OCI-LY7 (cell line): ENCODE data around the gene PGC. TPM values are rescaled to one million over a fixed set of nuclear protein-coding genes. Genes with fewer than 3 reads are reported as not detected.

Experiments used
- BruUV-seq: library from RNA; stranded (reverse); fragments of 400-500 nt; replicated peaks from 2 replicates; lab custom pipeline; 2021; lab: Mats Ljungman, UMichigan
- CTCF ChIA-PET: fragments of 300-600 bp; sonication (Branson Sonifier 250); formaldehyde crosslinking; loops from one replicate; lab custom pipeline; 2022; ENCODE audit warnings: antibody characterized with exemption; ENCODE audit not compliant: unreplicated experiment; lab: Charles Lee
- POLR2A ChIA-PET: fragments of 300-600 bp; sonication (Branson Sonifier 250); formaldehyde crosslinking; loops from one replicate; lab custom pipeline; 2022; ENCODE audit warnings: antibody characterized with exemption; lab: Charles Lee
- DNase-seq: peaks from one replicate; pipeline ENCODE4 v3.0.0-alpha.2; 2015; ENCODE audit warnings: low spot score
- H2AFZ ChIP-seq: fragments of 200-600 bp; sonication (generic), shearing (Covaris generic); 2 replicates; pipeline ENCODE4 v1.6.1; 2014; ENCODE audit warnings: mild to moderate bottlenecking, antibody characterized with exemption, low read length, moderate library complexity
- H3K27ac ChIP-seq: fragments of 200-600 bp; sonication (generic); 2 replicates; pipeline ENCODE4 v1.5.1; 2014; ENCODE audit warnings: mixed run types, low read depth, mild to moderate bottlenecking, moderate library complexity, low read length, inconsistent platforms; ENCODE audit not compliant: poor library complexity, severe bottlenecking
- H3K36me3 ChIP-seq: fragments of 200-600 bp; sonication (generic); 2 replicates; pipeline ENCODE4 v1.6.1; 2014; ENCODE audit warnings: mild to moderate bottlenecking, antibody characterized with exemption, low read length, moderate library complexity, mixed read lengths; ENCODE audit not compliant: insufficient read depth
- H3K4me1 ChIP-seq: fragments of 200-600 bp; sonication (generic); 2 replicates; pipeline ENCODE4 v1.5.1; 2014; ENCODE audit warnings: mild to moderate bottlenecking, low read length; ENCODE audit not compliant: insufficient read depth, poor library complexity, severe bottlenecking
- H3K4me2 ChIP-seq: fragments of 200-600 bp; sonication (generic); 2 replicates; pipeline ENCODE4 v1.6.1; 2014; ENCODE audit warnings: mild to moderate bottlenecking, low read length
- H3K4me3 ChIP-seq: fragments of 200-600 bp; sonication (generic); 2 replicates; pipeline ENCODE4 v1.5.1; 2014; ENCODE audit warnings: mild to moderate bottlenecking, low read depth, low read length; ENCODE audit not compliant: poor library complexity, severe bottlenecking
- H3K79me2 ChIP-seq: fragments of 200-600 bp; sonication (generic); 2 replicates; pipeline ENCODE4 v1.6.1; 2016; ENCODE audit warnings: low read depth, mild to moderate bottlenecking, low read length, moderate library complexity, mixed read lengths; ENCODE audit not compliant: insufficient read depth
- H3K9me2 ChIP-seq: fragments of 200-600 bp; sonication (generic); 2 replicates; pipeline ENCODE4 v1.6.1; 2016; ENCODE audit warnings: mild to moderate bottlenecking, low read length, mixed read lengths; ENCODE audit not compliant: insufficient read depth
- H3K9me3 ChIP-seq: fragments of 200-600 bp; sonication (generic); 2 replicates; pipeline ENCODE4 v1.6.1; 2014; ENCODE audit warnings: mild to moderate bottlenecking, mixed run types, low read length, mixed read lengths
- H4K20me1 ChIP-seq: fragments of 200-600 bp; sonication (generic); 2 replicates; pipeline ENCODE4 v1.6.1; 2014; ENCODE audit warnings: mild to moderate bottlenecking, antibody characterized with exemption, low read length, moderate library complexity, mixed read lengths; ENCODE audit not compliant: insufficient read depth
- EZH2phosphoT487 ChIP-seq: fragments of 200-600 bp; sonication (generic); IDR thresholded peaks from 2 replicates; pipeline ENCODE4 v1.6.1; 2018; ENCODE audit warnings: low read depth, borderline replicate concordance, mild to moderate bottlenecking, mixed run types, antibody characterized with exemption, low read length, moderate library complexity, mixed read lengths
- intact Hi-C: fragments of 100-400 bp; cut with micrococcal nuclease; formaldehyde crosslinking; loops from one replicate; pipeline ENCODE4 v1.10.0; 2022; ENCODE audit not compliant: unreplicated experiment
- total RNA-seq, 2 experiments: library from RNA; depleted of rRNA in 1 of 2; stranded (reverse); fragments of >200 nt in 1 of 2; shearing (Covaris generic) in 1 of 2; gene quantifications; 2 replicates each; pipeline ENCODE4 v1.2.3, GENCODE V29; 2014 to 2022
- TF ChIP-seq, protein P1 (sequence below): fragments of 200-600 bp; sonication (generic); conservative IDR thresholded peaks from 2 replicates; pipeline ENCODE4 v1.5.1; 2014; ENCODE audit warnings: mild to moderate bottlenecking, antibody characterized with exemption, low read length, moderate library complexity, mixed read lengths

PGC gene
- total RNA-seq, 2 experiments from 2014 or later: not detected

DNA sequence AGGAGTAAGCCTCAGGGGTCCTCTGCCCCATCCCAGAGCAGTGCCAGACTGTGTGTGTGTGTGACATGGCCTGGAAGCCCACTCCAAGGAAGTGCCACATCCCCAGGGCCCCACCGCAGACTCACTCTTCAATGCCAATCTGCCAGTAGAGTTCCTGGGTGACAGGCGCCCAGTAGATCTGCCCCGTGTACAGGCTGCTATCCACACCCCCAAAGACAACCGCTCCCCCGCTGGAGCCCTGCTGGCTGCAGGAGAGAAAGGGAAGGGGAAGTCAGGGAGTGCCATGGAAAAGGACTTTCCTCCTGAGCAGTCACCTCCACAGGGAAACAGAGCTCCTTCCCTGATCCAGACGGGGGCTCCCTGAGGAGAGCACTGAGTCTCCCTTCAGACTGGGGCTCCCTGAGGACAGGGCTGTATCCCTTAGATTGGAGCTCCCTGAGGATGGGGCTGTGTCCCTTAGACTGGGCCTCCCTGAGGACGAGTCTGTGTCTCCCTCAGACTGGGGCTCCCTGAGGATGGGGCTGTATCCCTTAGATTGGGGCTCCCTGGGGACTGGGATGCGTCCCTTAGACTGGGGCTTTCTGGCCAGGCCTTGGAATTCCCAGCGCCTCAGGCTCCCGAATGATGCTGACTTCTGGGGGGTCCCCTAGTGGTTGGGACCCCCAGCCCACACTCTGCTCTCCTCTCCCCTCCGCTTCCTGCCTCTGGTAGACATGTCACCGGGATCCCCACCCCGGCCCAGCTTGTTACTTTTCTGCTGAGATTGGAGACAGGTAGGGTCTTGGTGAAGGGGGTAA lies 6.6 kb downstream of the PGC start:
- no peaks in the 10 kb centered on the region for H3K9me3 ChIP-seq
- CTCF ChIA-PET: no interaction called here
- H2AFZ ChIP-seq: no peak overlapping the region
- intact Hi-C loops: no loop called here
- no peak for TF ChIP-seq EZH2phosphoT487
- TF ChIP-seq, protein P1, sequence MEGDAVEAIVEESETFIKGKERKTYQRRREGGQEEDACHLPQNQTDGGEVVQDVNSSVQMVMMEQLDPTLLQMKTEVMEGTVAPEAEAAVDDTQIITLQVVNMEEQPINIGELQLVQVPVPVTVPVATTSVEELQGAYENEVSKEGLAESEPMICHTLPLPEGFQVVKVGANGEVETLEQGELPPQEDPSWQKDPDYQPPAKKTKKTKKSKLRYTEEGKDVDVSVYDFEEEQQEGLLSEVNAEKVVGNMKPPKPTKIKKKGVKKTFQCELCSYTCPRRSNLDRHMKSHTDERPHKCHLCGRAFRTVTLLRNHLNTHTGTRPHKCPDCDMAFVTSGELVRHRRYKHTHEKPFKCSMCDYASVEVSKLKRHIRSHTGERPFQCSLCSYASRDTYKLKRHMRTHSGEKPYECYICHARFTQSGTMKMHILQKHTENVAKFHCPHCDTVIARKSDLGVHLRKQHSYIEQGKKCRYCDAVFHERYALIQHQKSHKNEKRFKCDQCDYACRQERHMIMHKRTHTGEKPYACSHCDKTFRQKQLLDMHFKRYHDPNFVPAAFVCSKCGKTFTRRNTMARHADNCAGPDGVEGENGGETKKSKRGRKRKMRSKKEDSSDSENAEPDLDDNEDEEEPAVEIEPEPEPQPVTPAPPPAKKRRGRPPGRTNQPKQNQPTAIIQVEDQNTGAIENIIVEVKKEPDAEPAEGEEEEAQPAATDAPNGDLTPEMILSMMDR: no peak
- no peaks in the 10 kb centered on the region for H3K79me2 ChIP-seq
- H3K4me2 ChIP-seq: no peak overlapping the region
- H4K20me1 ChIP-seq: no peaks in the 10 kb centered on the region
- H3K27ac ChIP-seq: no peak overlapping the region
- DNase-seq: no peak
- no peaks in the 10 kb centered on the region for H3K36me3 ChIP-seq
- peaks cover 9% of the 10 kb centered on the region for H3K4me1 ChIP-seq
- no peak overlapping the region for H3K4me3 ChIP-seq
- POLR2A ChIA-PET: no interaction called here
- H3K9me2 ChIP-seq: no peaks in the 10 kb centered on the region
- no TSS peak for BruUV-seq

DNA sequence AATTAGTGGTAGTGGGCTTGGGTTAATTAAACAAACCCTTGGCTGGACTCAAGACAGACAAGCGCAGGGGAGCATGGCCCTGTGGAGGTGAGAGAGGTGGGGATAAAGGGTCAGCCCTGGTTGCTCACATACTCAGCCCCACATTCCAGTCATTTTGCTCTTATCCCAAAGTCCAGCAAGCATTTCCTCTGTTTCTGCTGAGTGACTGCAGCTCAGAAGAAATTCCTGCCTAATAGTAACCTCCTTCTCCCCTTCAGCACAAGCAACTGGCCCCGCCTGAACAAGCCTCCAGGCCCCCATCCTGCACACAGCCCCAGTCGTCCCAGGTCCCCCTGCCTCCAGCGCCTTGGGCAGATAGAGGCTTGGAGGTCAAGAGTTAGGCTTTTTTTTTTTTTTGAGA lies 8.2 kb downstream of the PGC start:
- H2AFZ ChIP-seq: no peak overlapping the region
- no peak for DNase-seq
- peaks cover 9% of the 10 kb centered on the region for H3K4me1 ChIP-seq
- no peaks in the 10 kb centered on the region for H3K36me3 ChIP-seq
- CTCF ChIA-PET: interaction anchor here (0.6 to 1.8 kb wide), 2 partner anchors 11 to 34 kb away, joined by 3 to 6 read pairs; no protein-coding TSS in a partner anchor
- no peaks in the 10 kb centered on the region for H3K9me3 ChIP-seq
- H3K4me3 ChIP-seq: no peak overlapping the region
- no peak overlapping the region for H3K4me2 ChIP-seq
- H3K79me2 ChIP-seq: no peaks in the 10 kb centered on the region
- H3K9me2 ChIP-seq: no peaks in the 10 kb centered on the region
- intact Hi-C loops: no loop called here
- BruUV-seq: no TSS peak
- no peaks in the 10 kb centered on the region for H4K20me1 ChIP-seq
- TF ChIP-seq, protein P1: no peak
- no peak for TF ChIP-seq EZH2phosphoT487
- no peak overlapping the region for H3K27ac ChIP-seq
- POLR2A ChIA-PET: no interaction called here

DNA sequence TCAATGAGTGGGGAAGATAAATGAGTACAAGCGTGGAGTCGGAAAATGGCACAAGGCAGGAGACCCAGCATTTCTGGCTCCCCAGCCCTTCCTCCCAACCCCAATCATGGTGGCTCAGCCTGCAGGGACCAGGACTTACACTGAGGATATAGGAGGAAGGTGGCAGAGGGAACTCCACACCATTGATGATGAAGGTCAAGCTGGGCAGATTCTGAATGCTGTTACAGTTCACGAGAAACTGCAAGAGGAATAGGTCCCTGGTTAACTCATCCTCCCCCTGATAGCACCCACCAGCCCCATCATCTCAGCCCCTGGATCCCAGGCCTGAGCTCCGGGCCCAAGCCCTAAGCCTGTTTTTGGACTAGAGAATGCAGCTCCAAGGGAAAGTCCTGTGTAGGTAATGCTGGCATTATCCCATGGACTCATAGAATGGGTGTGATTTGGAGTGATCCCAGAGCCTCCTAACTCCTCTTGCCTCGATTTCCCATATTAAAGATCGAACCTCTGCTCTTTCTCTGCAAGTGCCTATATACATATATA lies 9.5 kb downstream of the PGC start:
- Histone ChIP-seq H2AFZ (no peak overlapping the region), H3K4me2 (no peak overlapping the region), H3K4me3 (no peak overlapping the region), H3K79me2 (peaks cover 11% of the 10 kb centered on the region; the same call in 1 of the 2 replicates), H4K20me1 (no peaks in the 10 kb centered on the region), H3K9me2 (no peaks in the 10 kb centered on the region), H3K4me1 (peaks cover 21% of the 10 kb centered on the region), H3K36me3 (no peaks in the 10 kb centered on the region), H3K27ac (no peak overlapping the region), H3K9me3 (no peaks in the 10 kb centered on the region)
- no peak for TF ChIP-seq EZH2phosphoT487
- TF ChIP-seq, protein P1: no peak
- DNase-seq: no peak
- ChIA-PET POLR2A (no interaction called here), CTCF (interaction anchor here (1.8 kb wide), 1 partner anchor 33 kb away, joined by 6 read pairs; no protein-coding TSS in a partner anchor)
- intact Hi-C loops: no loop called here
- BruUV-seq: no TSS peak
